ENCODE data around the gene ZFP36. TPM values are rescaled to one million over a fixed set of nuclear protein-coding genes. Genes with fewer than 3 reads are reported as not detected.

The ZFP36 gene
- total RNA-seq, 2 experiments from 2014 or later: 92.5 to 93.4 TPM

DNA sequence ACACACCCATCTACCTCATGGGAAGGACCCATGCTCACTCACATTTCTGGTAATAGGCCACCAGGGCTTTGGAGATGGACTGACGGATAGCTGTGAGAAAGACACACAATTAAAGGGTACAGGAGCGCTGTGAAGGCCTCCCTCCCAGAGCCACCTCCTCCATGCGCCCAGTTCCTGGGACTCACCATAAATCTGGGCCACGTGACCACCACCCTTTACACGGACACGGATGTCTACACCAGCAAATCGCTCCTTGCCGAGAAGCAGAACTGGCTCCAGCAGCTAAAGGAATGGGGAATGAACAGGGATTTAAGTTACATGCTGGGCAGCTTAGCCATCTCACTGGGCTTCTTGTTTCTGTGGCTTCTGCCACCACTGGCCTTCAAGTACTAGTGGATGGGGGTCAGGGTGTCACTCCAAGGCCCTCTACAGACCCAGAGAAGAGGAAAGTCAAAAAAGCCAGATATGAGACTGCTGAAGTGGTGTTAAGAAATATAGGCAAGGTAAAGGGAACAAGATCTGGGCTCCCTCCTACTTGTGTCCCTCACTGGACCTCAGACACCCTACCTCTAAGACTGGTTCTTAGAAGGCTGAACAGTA, 26.9 kb downstream of the ZFP36 start:
- Mint-ChIP-seq H3K27ac (no peak overlapping the region), H3K27me3 (peaks cover 3% of the 10 kb centered on the region), H3K9me3 (no peaks in the 10 kb centered on the region), H3K4me1 (peaks cover 51% of the 10 kb centered on the region), H3K4me3 (peak overlapping the region; percentile 98), H3K36me3 (ENCODE audit: low read depth) (peaks cover 31% of the 10 kb centered on the region)
- POLR2A ChIA-PET: no interaction called here
- no peak for DNase-seq
- CTCF ChIA-PET: interaction anchor here (0.8 to 2.9 kb wide), 2 partner anchors 22 to 36 kb away, joined by 3 to 16 read pairs; no protein-coding TSS in a partner anchor

DNA sequence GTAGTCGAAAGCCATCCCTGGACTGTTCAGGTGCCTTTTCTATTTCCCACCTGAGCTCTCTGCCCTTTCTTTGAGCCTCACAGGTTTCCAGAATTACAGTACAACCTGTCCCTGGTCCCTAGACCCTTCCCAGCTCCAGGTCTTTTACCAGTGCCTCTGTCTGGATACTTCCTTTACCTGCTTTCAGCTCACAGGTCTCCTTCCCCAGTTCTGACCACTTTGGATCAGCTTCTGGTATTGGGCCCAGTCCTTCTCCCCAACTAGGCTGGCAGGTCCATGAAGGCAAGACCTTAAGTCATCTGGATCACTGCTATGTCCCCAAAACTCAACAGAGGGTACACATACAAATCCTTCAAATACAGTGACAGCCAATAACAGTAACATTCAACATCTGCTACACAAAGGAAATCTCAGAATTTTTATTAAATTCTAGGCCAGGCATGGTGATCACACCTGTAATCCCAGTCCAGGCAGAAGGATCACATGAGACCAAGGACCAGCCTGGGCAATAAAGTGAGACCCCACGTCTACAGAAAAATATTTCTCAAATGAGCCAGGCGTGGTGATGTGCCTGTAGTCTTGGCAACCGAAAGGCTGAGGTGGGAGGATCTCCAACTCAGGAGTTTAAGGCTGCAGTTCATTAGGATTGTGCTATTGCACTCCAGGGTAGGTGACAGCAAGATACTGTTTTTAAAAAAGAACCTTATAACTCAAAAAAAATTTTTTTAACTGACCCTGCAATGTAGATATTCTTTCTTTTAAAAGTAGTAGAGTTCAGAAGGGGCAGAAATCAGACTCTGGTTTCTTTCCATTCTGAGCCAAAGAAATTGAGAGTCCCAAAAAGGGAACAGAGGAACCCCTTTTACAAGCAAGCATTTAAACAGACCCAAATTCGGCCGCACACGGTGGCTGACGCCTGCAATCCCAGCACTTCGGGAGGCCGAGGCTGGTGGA, 27.8 kb downstream of the ZFP36 start:
- Mint-ChIP-seq H3K27me3 (peaks cover 3% of the 10 kb centered on the region), H3K4me1 (peaks cover 51% of the 10 kb centered on the region), H3K9me3 (no peaks in the 10 kb centered on the region), H3K36me3 (ENCODE audit: low read depth) (peaks cover 31% of the 10 kb centered on the region), H3K27ac (peak overlapping the region; percentile 97), H3K4me3 (peak overlapping the region; percentile 98)
- no peak for DNase-seq
- ChIA-PET CTCF (interaction anchor here (0.8 to 2.9 kb wide), 5 partner anchors 22 to 92 kb away, joined by 3 to 16 read pairs (median 5); partner anchors contain the start of genes PLEKHG2 and SAMD4B), POLR2A (interaction anchor here (1.4 kb wide), 1 partner anchor 105 kb away, joined by 4 read pairs; no protein-coding TSS in a partner anchor)

DNA sequence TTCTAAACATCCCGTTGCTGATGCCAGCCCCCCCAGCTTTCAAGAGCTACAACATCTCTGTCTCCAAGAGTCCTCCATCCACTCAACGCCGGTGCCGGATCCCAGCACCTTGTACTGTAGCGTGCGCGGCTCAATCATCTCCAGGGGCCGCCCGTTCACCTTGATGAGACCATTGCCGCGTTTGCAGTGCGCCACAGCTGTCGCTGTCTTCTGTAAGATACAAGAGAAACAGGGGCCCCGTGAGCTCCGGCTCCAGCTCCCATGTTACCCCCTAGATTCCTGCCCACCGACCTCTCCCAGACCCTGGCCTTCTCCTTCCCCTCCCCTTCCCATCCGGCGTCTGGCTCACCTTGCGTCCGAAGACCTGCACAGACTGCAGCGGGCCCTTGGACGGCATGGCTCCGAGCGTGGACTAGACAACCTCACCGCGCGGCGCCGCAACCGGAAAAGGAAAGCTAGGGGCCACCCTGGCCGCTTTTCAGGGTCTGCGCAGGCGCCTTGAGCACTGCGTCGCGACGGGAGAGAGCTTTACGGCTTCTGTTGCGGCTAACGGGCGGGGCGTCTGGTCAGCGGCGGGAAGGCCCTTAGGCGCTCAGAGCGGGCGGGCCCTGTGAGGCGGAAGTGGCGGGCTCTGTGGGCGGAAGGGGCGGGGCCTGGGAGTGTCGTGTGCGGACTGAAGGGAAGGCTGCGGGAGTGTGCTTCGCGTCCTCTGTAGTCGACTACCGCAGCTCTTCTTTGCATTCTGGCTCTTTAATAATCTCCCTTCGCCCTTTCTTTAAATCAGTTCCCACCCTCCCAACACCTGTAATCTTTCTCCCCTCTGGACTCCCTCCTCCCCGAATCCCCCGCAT, 29.1 kb downstream of the ZFP36 start, which contains the start of gene RPS16:
TSS of gene RPS16 (minus strand) at position 451 of the 851 bp plus-strand sequence. CDS start at position 397, 54 bp downstream.
- Mint-ChIP-seq H3K4me1 (peaks cover 55% of the 10 kb centered on the region), H3K36me3 (ENCODE audit: low read depth) (peaks cover 31% of the 10 kb centered on the region), H3K9me3 (no peaks in the 10 kb centered on the region), H3K27me3 (peaks cover 3% of the 10 kb centered on the region), H3K4me3 (peak within 1 kb of the TSS; percentile 98), H3K27ac (peak within 1 kb of the TSS; percentile 97)
- DNase-seq: peak; percentile 99
- POLR2A ChIA-PET: interaction anchor here (0.6 to 1.4 kb wide), 15 partner anchors 8 to 849 kb away, joined by 3 to 10 read pairs (median 3); partner anchors contain the start of genes MED29, PAF1, PLEKHG2 and SAMD4B
- CTCF ChIA-PET: interaction anchor here (0.6 to 1.7 kb wide), 10 partner anchors 9 to 398 kb away, joined by 3 to 18 read pairs (median 3); partner anchors contain the start of genes DYRK1B, PLEKHG2, SAMD4B and SUPT5H

DNA sequence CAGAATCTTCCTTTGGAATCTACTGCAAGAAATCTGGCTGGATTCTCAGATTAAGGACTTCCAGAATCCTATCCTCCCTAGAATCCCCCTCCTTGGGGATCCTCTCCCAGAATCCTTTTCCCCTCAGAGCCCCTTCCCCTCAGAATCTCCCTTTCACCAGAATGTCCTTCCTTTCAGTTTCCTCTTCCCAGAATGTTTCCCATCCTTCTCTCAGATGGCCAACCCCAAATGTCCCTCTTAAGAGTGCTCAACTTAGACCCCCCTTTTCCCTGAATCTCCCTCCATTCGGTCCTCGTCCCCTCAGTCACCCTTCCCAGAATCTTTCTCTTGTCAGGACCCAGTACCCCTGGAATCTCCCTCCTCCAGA, 29.7 kb downstream of the ZFP36 start:
- H3K4me1 Mint-ChIP-seq: peaks cover 52% of the 10 kb centered on the region
- H3K27me3 Mint-ChIP-seq: peaks cover 3% of the 10 kb centered on the region
- POLR2A ChIA-PET: interaction anchor here (0.6 to 1.4 kb wide), 13 partner anchors 8 to 689 kb away, joined by 3 to 10 read pairs (median 3); partner anchors contain the start of genes MED29, PAF1, PLEKHG2 and SAMD4B
- H3K4me3 Mint-ChIP-seq: peak overlapping the region; percentile 98
- H3K36me3 Mint-ChIP-seq (ENCODE audit: low read depth): peaks cover 29% of the 10 kb centered on the region
- DNase-seq: no peak
- no peaks in the 10 kb centered on the region for H3K9me3 Mint-ChIP-seq
- CTCF ChIA-PET: interaction anchor here (0.6 to 1.7 kb wide), 9 partner anchors 9 to 397 kb away, joined by 3 to 18 read pairs (median 3); partner anchors contain the start of genes DYRK1B, PLEKHG2, SUPT5H and TIMM50
- H3K27ac Mint-ChIP-seq: peak overlapping the region; percentile 97

DNA sequence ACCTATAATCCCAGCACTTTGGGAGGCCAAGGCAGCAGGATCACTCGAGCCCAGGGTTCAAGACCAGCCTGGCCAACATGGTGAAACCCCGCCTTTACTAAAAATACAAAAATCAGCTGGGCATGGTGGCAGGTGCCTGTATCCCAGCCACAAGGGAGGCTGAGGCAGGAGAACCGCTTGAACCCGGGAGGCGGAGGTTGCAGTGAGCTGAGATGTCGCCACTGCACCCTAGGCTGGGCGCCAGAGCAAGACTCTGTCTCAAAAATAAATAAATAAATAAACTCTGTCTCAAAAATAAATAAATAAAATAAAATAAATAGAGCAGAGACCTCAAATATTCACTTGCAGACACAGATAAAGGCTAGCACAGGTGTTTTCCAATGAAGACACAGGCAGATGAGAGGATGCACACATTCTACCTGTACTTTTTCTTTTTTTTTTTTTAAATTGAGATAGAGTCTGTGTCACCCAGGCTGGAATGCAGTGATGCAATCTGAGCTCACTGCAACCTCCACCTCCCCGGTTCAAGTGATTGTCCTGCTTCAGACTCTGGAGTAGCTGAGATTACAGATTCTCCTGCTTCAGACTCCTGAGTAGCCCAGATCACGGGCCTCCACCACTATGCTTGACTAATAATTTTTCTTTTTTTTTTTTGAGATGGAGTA, 31.8 kb downstream of the ZFP36 start:
- DNase-seq: no peak
- no peaks in the 10 kb centered on the region for H3K9me3 Mint-ChIP-seq
- CTCF ChIA-PET: interaction anchor here (0.7 kb wide), 1 partner anchor 15 kb away, joined by 3 read pairs; no protein-coding TSS in a partner anchor
- H3K27me3 Mint-ChIP-seq: peaks cover 3% of the 10 kb centered on the region
- H3K27ac Mint-ChIP-seq: no peak overlapping the region
- peaks cover 43% of the 10 kb centered on the region for H3K4me1 Mint-ChIP-seq
- H3K36me3 Mint-ChIP-seq (ENCODE audit: low read depth): peaks cover 19% of the 10 kb centered on the region
- no peak overlapping the region for H3K4me3 Mint-ChIP-seq
- POLR2A ChIA-PET: no interaction called here

DNA sequence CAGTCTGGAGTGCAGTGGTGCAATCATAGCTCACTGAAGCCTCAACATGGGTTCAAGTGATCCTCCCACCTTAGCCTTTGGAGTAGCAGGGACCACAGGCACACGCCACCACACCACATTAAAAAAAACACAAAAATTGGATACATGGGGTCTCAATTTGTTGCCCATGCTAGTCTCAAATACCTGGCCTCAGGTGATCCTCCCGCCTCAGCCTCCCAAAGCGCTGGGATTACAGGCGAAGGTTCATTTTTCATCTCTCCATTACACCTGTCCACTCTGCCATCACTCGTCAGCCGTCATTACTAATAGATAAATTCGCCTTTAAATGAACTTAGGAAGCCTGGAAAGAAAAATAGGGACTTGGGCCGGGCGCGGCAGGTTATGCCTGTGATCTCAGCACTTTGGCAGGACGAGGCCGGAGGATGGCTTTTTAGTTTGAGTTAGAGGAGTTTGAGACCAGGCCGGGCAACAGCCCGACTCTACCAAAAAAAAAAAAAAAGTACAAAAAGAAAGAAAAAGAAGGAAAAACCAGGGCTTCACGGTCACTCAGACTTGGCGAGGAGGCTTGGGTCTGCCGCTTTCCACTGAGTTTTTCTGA, 38.0 kb downstream of the ZFP36 start:
- POLR2A ChIA-PET: interaction anchor here (0.6 to 2.1 kb wide), 2 partner anchors 9 to 16 kb away, joined by 5 to 8 read pairs; partner anchors contain the start of gene RPS16
- Mint-ChIP-seq H3K27ac (peak overlapping the region; percentile 97), H3K27me3 (no peaks in the 10 kb centered on the region), H3K4me3 (peak overlapping the region; percentile 92), H3K4me1 (peaks cover 56% of the 10 kb centered on the region), H3K9me3 (no peaks in the 10 kb centered on the region), H3K36me3 (ENCODE audit: low read depth) (peaks cover 34% of the 10 kb centered on the region)
- CTCF ChIA-PET: interaction anchor here (0.7 to 2.3 kb wide), 5 partner anchors 9 to 47 kb away, joined by 3 to 10 read pairs (median 4); partner anchors contain the start of gene RPS16
- no peak for DNase-seq

DNA sequence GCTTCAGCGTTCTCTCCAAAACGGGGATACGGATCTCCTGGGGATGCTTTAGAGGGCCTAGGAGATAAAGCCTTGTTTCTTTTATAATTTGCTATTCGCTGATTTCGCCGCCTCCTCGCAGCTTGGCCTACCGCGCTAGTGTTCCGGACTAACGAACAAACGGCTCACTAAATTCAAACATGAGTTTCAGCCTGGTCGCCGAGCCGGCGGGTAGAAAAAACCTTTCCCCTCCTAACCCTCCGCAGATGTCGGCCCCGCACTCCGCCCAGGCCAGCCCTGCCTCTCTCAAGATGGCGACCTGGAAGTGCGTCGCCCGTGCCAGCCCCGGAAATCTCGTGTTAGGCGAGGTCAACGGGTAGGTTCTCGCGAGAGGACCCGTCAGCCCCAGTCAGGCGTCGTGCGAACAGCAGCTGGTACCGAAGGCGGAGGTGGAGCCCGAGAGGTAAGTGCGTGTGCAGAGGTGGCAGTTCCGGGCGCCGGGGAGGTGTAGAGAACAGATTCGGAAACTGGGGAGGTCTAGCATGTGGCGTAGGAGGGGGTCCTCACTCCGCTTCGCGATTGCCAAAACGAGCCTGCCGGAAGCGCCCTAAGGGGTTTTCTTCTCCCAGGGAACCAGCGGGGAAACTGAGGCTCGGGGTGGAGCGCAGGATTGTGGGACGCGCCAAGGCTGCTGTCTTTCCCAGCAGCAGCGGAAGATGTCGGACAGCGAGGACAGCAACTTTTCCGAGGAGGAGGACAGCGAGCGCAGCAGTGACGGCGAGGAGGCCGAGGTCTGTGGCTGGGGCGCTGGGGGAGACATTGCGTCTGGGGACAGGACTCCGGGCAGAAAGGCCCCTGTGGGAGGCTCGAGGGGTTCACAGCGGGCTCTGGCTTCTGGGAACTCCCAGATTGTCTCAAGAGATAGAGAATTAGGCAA, 38.8 kb downstream of the ZFP36 start, which contains the start of gene SUPT5H:
TSS of gene SUPT5H (plus strand) at position 387 of the 916 bp plus-strand sequence. CDS start at position 696, 309 bp downstream.
- ChIA-PET CTCF (interaction anchor here (0.7 to 2.3 kb wide), 5 partner anchors 9 to 47 kb away, joined by 3 to 10 read pairs (median 4); partner anchors contain the start of gene RPS16), POLR2A (interaction anchor here (0.6 to 2.1 kb wide), 2 partner anchors 10 to 17 kb away, joined by 5 to 8 read pairs; partner anchors contain the start of gene RPS16)
- Mint-ChIP-seq H3K36me3 (ENCODE audit: low read depth) (peaks cover 34% of the 10 kb centered on the region), H3K4me1 (peaks cover 55% of the 10 kb centered on the region), H3K27me3 (no peaks in the 10 kb centered on the region), H3K4me3 (peak within 1 kb of the TSS; percentile 92), H3K27ac (peak within 1 kb of the TSS; percentile 97), H3K9me3 (no peaks in the 10 kb centered on the region)
- peak; percentile 99 for DNase-seq

DNA sequence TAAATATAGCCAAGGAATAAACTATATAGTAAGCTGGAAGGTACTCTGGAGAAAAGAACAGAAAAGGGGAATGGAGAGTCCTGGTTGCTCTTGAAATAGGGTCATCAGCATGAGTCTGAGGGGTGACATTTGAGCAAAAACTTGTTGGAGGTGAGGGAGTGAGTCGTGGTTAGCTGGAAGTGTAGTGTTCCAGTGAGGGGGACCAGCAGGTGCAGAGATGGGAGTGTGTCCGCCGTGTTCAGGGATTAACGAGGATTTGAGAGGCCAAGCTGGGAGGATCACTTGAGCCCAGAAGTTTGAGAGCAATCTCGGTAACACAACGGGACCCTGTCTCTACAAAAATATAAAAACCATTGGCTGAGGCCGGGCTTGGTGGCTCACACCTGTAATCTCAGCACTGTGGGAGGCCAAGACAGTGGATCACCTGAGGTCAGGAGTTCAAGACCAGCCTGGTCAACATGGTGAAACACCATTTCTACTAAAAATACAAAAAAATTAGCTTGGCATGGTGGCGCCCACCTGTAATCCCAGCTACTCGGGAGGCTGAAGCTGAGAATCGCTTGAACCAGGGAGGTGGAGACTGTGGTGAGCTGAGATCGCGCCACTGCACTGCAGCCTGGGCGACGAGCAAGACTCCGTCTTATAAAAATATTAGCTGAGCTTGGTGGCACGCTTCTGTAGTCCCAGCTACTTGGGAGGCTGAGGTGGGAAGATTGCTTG, 39.9 kb downstream of the ZFP36 start:
- H3K4me3 Mint-ChIP-seq: peak overlapping the region; percentile 92
- H3K9me3 Mint-ChIP-seq: no peaks in the 10 kb centered on the region
- POLR2A ChIA-PET: interaction anchor here (0.6 to 2.1 kb wide), 2 partner anchors 11 to 335 kb away, joined by 3 to 8 read pairs; partner anchors contain the start of gene RPS16
- peaks cover 54% of the 10 kb centered on the region for H3K4me1 Mint-ChIP-seq
- H3K36me3 Mint-ChIP-seq (ENCODE audit: low read depth): peaks cover 36% of the 10 kb centered on the region
- CTCF ChIA-PET: interaction anchor here (0.8 to 2.5 kb wide), 5 partner anchors 11 to 48 kb away, joined by 3 to 10 read pairs (median 4); partner anchors contain the start of gene RPS16
- H3K27ac Mint-ChIP-seq: peak overlapping the region; percentile 97
- no peaks in the 10 kb centered on the region for H3K27me3 Mint-ChIP-seq
- DNase-seq: no peak

DNA sequence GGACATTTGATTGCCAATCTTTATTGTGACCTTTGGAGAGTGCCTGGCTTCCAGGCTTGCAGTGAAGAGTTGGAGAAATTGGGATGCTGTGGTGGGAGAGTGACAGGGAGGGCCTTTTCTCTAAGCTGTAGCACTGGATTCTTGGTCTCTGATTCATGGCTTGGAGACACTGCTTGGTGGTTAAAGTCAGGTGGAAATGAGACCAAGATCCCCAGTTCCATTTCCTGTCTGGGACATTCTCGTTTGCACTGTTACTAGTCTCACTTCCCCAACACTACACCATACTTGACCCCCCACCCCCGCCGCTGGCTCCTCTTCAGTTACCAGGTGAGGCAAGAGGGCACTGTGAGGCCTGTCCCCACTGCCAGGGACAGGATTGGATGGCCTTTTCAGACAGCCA, 41.6 kb downstream of the ZFP36 start:
- no peaks in the 10 kb centered on the region for H3K9me3 Mint-ChIP-seq
- H3K4me3 Mint-ChIP-seq: peak overlapping the region; percentile 92
- H3K27me3 Mint-ChIP-seq: no peaks in the 10 kb centered on the region
- POLR2A ChIA-PET: no interaction called here
- H3K36me3 Mint-ChIP-seq (ENCODE audit: low read depth): peaks cover 51% of the 10 kb centered on the region
- no peak for DNase-seq
- peak overlapping the region; percentile 97 for H3K27ac Mint-ChIP-seq
- CTCF ChIA-PET: interaction anchor here (0.9 to 2.5 kb wide), 2 partner anchors 12 to 26 kb away, joined by 4 to 6 read pairs; no protein-coding TSS in a partner anchor
- H3K4me1 Mint-ChIP-seq: peaks cover 64% of the 10 kb centered on the region

All from activated CD4-positive, alpha-beta T cell treated with anti-CD3 and anti-CD28 coated beads, Interleukin-2, amount 10 ng/mL, durations not matched to agents 7 days and 5 days (primary cell).